T-helper 9 cell (primary cell): ENCODE data around the gene ARID5A.

ENCODE experiments used
- DNase-seq: peaks from one replicate; pipeline ENCODE4 v3.0.0-alpha.2; 2020

Gene ARID5A

GRCh38 chr2:96558485-96558884, 21.9 kb downstream of the ARID5A start:
- no peak for DNase-seq

GRCh38 chr2:96564026-96564425, 27.5 kb downstream of the ARID5A start:
- no peak for DNase-seq

GRCh38 chr2:96564563-96564962, 28.0 kb downstream of the ARID5A start:
- DNase-seq: no peak

- DNase-seq: no peak
Observed at GRCh38 chr2:96565111-96565510, 28.6 kb downstream of the ARID5A start.

GRCh38 chr2:96568094-96568493, 31.5 kb downstream of the ARID5A start:
- no peak for DNase-seq

GRCh38 chr2:96574364-96574763, 37.8 kb downstream of the ARID5A start:
- DNase-seq: no peak

GRCh38 chr2:96575785-96576456, 39.4 kb downstream of the ARID5A start:
- no peak for DNase-seq

GRCh38 chr2:96577501-96577900, 40.9 kb downstream of the ARID5A start:
- DNase-seq: no peak

GRCh38 chr2:96578731-96579130, 42.2 kb downstream of the ARID5A start:
- no peak for DNase-seq

- no peak for DNase-seq
Observed at GRCh38 chr2:96579422-96579821, 42.9 kb downstream of the ARID5A start.

GRCh38 chr2:96580771-96581170, 44.2 kb downstream of the ARID5A start:
- DNase-seq: no peak

- no peak for DNase-seq
Observed at GRCh38 chr2:96584017-96584416, 47.5 kb downstream of the ARID5A start.

- no peak for DNase-seq
Observed at GRCh38 chr2:96587843-96588242, 51.3 kb downstream of the ARID5A start.

- no peak for DNase-seq
Observed at GRCh38 chr2:96591054-96591453, 54.5 kb downstream of the ARID5A start.

- no peak for DNase-seq
Observed at GRCh38 chr2:96591494-96591893, 54.9 kb downstream of the ARID5A start.

- no peak for DNase-seq
Observed at GRCh38 chr2:96594282-96594681, 57.7 kb downstream of the ARID5A start.

GRCh38 chr2:96594691-96595152, 58.2 kb downstream of the ARID5A start:
- no peak for DNase-seq

GRCh38 chr2:96596596-96596995, 60.0 kb downstream of the ARID5A start:
- DNase-seq: no peak

- no peak for DNase-seq
Observed at GRCh38 chr2:96599941-96600340, 63.4 kb downstream of the ARID5A start.

- DNase-seq: no peak
Observed at GRCh38 chr2:96601382-96602292, 65.1 kb downstream of the ARID5A start.
